ENCODE data around the gene FAM120A.

DNA sequence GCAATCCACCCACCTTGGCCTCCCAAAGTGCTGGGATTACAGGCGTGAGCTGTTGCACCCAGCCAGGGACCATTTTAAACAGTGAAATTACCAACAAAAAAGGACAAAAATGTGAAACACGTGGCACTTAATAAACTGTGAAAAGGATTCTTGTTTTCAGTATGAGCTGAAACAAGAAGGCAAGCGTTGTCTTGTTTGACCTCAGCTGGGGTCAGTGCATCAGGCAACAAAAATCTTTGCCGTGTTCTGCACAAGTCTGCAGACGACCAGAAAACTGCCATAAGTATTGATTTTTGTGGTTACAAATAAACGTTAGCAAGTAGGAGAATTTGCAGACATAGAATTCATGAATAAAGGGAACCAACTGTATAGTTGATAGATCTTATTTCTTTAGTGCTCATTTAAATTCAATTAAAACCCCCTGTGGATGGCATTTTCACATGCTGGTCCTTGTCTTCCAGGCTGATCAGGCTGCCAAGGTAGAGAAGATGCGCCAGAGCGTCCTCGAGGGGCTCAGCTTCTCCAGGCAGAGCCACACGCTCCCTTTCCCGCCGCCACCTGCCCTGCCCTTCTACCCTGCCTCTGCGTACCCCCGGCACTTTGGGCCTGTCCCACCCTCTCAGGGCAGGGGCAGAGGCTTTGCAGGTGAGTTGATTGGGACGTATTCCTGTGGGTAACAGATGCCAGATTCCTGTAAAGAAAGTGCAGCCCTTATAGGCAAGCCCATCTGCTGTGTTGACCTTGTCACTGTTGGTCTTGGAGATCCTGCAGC is 106.1 kb downstream of the FAM120A start:
- TF ChIP-seq, protein P1, sequence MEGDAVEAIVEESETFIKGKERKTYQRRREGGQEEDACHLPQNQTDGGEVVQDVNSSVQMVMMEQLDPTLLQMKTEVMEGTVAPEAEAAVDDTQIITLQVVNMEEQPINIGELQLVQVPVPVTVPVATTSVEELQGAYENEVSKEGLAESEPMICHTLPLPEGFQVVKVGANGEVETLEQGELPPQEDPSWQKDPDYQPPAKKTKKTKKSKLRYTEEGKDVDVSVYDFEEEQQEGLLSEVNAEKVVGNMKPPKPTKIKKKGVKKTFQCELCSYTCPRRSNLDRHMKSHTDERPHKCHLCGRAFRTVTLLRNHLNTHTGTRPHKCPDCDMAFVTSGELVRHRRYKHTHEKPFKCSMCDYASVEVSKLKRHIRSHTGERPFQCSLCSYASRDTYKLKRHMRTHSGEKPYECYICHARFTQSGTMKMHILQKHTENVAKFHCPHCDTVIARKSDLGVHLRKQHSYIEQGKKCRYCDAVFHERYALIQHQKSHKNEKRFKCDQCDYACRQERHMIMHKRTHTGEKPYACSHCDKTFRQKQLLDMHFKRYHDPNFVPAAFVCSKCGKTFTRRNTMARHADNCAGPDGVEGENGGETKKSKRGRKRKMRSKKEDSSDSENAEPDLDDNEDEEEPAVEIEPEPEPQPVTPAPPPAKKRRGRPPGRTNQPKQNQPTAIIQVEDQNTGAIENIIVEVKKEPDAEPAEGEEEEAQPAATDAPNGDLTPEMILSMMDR (conservative IDR thresholded peaks at IDR 0.05; ENCODE audit: low read length): no peak
- no peak for TF ChIP-seq EZH2phosphoT487 (IDR thresholded peaks at IDR 0.05; ENCODE audit: borderline replicate concordance)
